HCT116 (cell line): Measurements from ENCODE around the gene ACVRL1. TPM values are rescaled to one million over a fixed set of nuclear protein-coding genes. Genes with fewer than 3 reads are reported as not detected.

Experiments used
- ATAC-seq: fragments of 200-7000 bp; cut with Tn5 transposase; 2 replicates; pipeline ENCODE4 v1.9.1; 2020; ENCODE audit warnings: mild to moderate bottlenecking, moderate library complexity
- BruUV-seq: library from RNA; stranded (reverse); fragments of 400-500 nt; replicated peaks from 2 replicates; lab custom pipeline; 2021; lab: Mats Ljungman, UMichigan
- CTCF ChIA-PET: fragments of 300-600 bp; sonication (Branson Sonifier 250); formaldehyde crosslinking; loops from one replicate; lab custom pipeline; 2021; ENCODE audit warnings: antibody characterized with exemption; lab: Charles Lee
- POLR2A ChIA-PET: fragments of 300-600, 350-600 bp; sonication (Branson Sonifier 250); formaldehyde crosslinking; loops from one replicate; lab custom pipeline; 2021; ENCODE audit warnings: antibody characterized with exemption; lab: Charles Lee
- RAD21 ChIA-PET, 2 experiments: fragments of 300-600 bp; sonication (Branson Sonifier 250); formaldehyde crosslinking; loops; one replicate each; lab custom pipeline; 2023; ENCODE audit warnings: low total read pairs in 2 of 2; ENCODE audit not compliant: uncharacterized antibody in 2 of 2, unreplicated experiment in 2 of 2, low non-redundant PET in 1 of 2; lab: Charles Lee
- DNase-seq: peaks from one replicate; pipeline ENCODE4 v3.0.0-alpha.2; 2010; ENCODE audit warnings: low read depth, low spot score
- H2AFZ ChIP-seq: fragments of 200-600 bp; shearing (Covaris generic), sonication (generic); 2 replicates; pipeline ENCODE4 v1.6.1; 2017; ENCODE audit warnings: low read depth, mixed run types, mixed read lengths, antibody characterized with exemption, low read length; ENCODE audit not compliant: poor library complexity, severe bottlenecking
- H3K27ac ChIP-seq: 2 replicates; pipeline ENCODE4 v1.5.1; 2012; ENCODE audit warnings: low read depth, low read length
- H3K27me3 ChIP-seq: fragments of 200-600 bp; sonication (generic); 2 replicates; pipeline ENCODE4 v1.6.1; 2016; ENCODE audit warnings: mixed run types, low read length, mixed read lengths; ENCODE audit not compliant: insufficient read depth
- H3K36me3 ChIP-seq, 2 experiments: fragments of 200-500 bp in 1 of 2; fragments of 200-600 bp in 1 of 2; sonication (Bioruptor generic) in 1 of 2; sonication (generic) in 1 of 2; 2 replicates each; pipeline versions ENCODE4 v1.5.1 to v1.6.1; 2014 to 2016; ENCODE audit warnings: low read length in 2 of 2, inconsistent platforms in 1 of 2, mixed read lengths in 1 of 2, mixed run types in 1 of 2; ENCODE audit not compliant: insufficient read depth in 2 of 2, control insufficient read depth in 1 of 2
- H3K4me1 ChIP-seq, 2 experiments: fragments of 200-600 bp in 1 of 2; sonication (generic) in 1 of 2; 2 replicates each; pipeline versions ENCODE4 v1.5.1 to v1.6.1; 2012 to 2017; ENCODE audit warnings: low read length in 2 of 2, inconsistent platforms in 1 of 2, mild to moderate bottlenecking in 1 of 2, mixed read lengths in 1 of 2, mixed run types in 1 of 2, moderate library complexity in 1 of 2; ENCODE audit not compliant: insufficient read depth in 2 of 2, control insufficient read depth in 1 of 2
- H3K4me2 ChIP-seq: fragments of 200-600 bp; sonication (generic); 2 replicates; pipeline ENCODE4 v1.6.1; 2017; ENCODE audit warnings: mixed run types, low read length, mixed read lengths
- H3K4me3 ChIP-seq, 2 experiments: fragments of 200-600 bp in 1 of 2; sonication (generic) in 1 of 2; replicated peaks in 1 of 2; 2 replicates each; pipeline ENCODE4 v1.5.1; 2011 to 2016; ENCODE audit warnings: low read length in 2 of 2, control low read depth in 1 of 2, low read depth in 1 of 2, mild to moderate bottlenecking in 1 of 2, mixed read lengths in 1 of 2, mixed run types in 1 of 2
- H3K79me2 ChIP-seq: fragments of 200-600 bp; sonication (generic); 2 replicates; pipeline ENCODE4 v1.6.1; 2017; ENCODE audit warnings: mild to moderate bottlenecking, mixed run types, low read length, moderate library complexity, mixed read lengths; ENCODE audit not compliant: insufficient read depth
- H3K9ac ChIP-seq: fragments of 200-600 bp; sonication (generic); 2 replicates; pipeline ENCODE4 v1.6.1; 2016; ENCODE audit warnings: low read length, mixed read lengths
- H3K9me2 ChIP-seq: fragments of 200-600 bp; sonication (generic), shearing (Covaris generic); 2 replicates; pipeline ENCODE4 v1.6.1; 2017; ENCODE audit warnings: mixed run types, mild to moderate bottlenecking, moderate library complexity; ENCODE audit not compliant: insufficient read depth
- H3K9me3 ChIP-seq, 2 experiments: fragments of 200-500 bp in 1 of 2; fragments of 200-600 bp in 1 of 2; sonication (Bioruptor generic) in 1 of 2; sonication (generic) in 1 of 2; 2 replicates each; pipeline ENCODE4 v1.6.1; 2014 to 2017; ENCODE audit warnings: low read length in 2 of 2, mixed read lengths in 2 of 2, inconsistent platforms in 1 of 2, low read depth in 1 of 2, mild to moderate bottlenecking in 1 of 2, mixed run types in 1 of 2, moderate library complexity in 1 of 2; ENCODE audit not compliant: control insufficient read depth in 1 of 2, insufficient read depth in 1 of 2
- H4K20me1 ChIP-seq: fragments of 200-600 bp; sonication (generic), shearing (Covaris generic); 2 replicates; pipeline ENCODE4 v1.6.1; 2017; ENCODE audit warnings: mixed run types, mild to moderate bottlenecking, moderate library complexity; ENCODE audit not compliant: insufficient read depth
- ATF3 ChIP-seq: IDR thresholded peaks from 2 replicates; pipeline ENCODE4 v1.6.1; 2012
- CBX3 ChIP-seq: IDR thresholded peaks from 2 replicates; pipeline ENCODE4 v1.6.1; 2012; ENCODE audit warnings: low read depth
- CEBPB ChIP-seq: IDR thresholded peaks from 2 replicates; pipeline ENCODE4 v1.6.1; 2012; ENCODE audit warnings: low read depth
- CTCF ChIP-seq, 3 experiments: fragments of 200-600 bp in 1 of 3; sonication (generic) in 1 of 3; IDR thresholded peaks in 2 of 3; conservative IDR thresholded peaks in 1 of 3; 2 replicates each; pipeline ENCODE4 v1.5.1; 2012 to 2017; ENCODE audit warnings: low read depth in 2 of 3, low read length in 2 of 3, antibody characterized with exemption in 1 of 3, borderline replicate concordance in 1 of 3, control low read depth in 1 of 3, mild to moderate bottlenecking in 1 of 3, mixed read lengths in 1 of 3, mixed run types in 1 of 3, moderate library complexity in 1 of 3; ENCODE audit not compliant: insufficient read depth in 1 of 3
- ELF1 ChIP-seq: IDR thresholded peaks from 2 replicates; pipeline ENCODE4 v1.6.1; 2012; ENCODE audit warnings: low read depth, borderline replicate concordance
- FOSL1 ChIP-seq: IDR thresholded peaks from 2 replicates; pipeline ENCODE4 v1.6.1; 2012; ENCODE audit warnings: low read depth
- POLR2A ChIP-seq: IDR thresholded peaks from 2 replicates; pipeline ENCODE4 v1.7.0; 2011; ENCODE audit warnings: borderline replicate concordance; ENCODE audit not compliant: insufficient read depth, insufficient read length; ENCODE audit errors: extremely low read depth
- REST ChIP-seq: IDR thresholded peaks from 2 replicates; pipeline ENCODE4 v1.6.1; 2012; ENCODE audit warnings: low read depth
- SRF ChIP-seq: IDR thresholded peaks from 2 replicates; pipeline ENCODE4 v1.6.1; 2012; ENCODE audit warnings: low read depth
- ZBTB33 ChIP-seq: IDR thresholded peaks from 2 replicates; pipeline ENCODE4 v1.6.1; 2011; ENCODE audit warnings: mild to moderate bottlenecking, low read length, moderate library complexity; ENCODE audit not compliant: insufficient replicate concordance; ENCODE audit errors: extremely low read depth
- ZNF274 ChIP-seq: fragments of 200-500 bp; sonication (Bioruptor generic); IDR thresholded peaks from 2 replicates; pipeline ENCODE4 v1.6.1; 2014; ENCODE audit warnings: mild to moderate bottlenecking, low read depth, low read length, inconsistent platforms
- intact Hi-C: fragments of 100-400 bp; cut with micrococcal nuclease; formaldehyde crosslinking; loops from 2 replicates; pipeline ENCODE4 v1.10.0; 2022
- total RNA-seq: library from RNA; stranded (reverse); gene quantifications from one replicate; pipeline ENCODE4 v1.2.1, GENCODE V29; 2021; ENCODE audit not compliant: unreplicated experiment

ACVRL1 gene
- total RNA-seq, 1 experiment from 2014 or later: 2.5 TPM

- no peak overlapping the region for H3K27ac ChIP-seq
- RAD21 ChIA-PET: interaction anchor here in 1 of 2 experiments (1.6 kb wide), 1 partner anchor 30 kb away, joined by 5 read pairs; no protein-coding TSS in a partner anchor
- ATAC-seq: no peak
- H3K4me1 ChIP-seq: peaks cover 0 to 12% of the 10 kb centered on the region in 2 experiments; a peak in 1 of 4 replicates
- H3K9ac ChIP-seq: no peak overlapping the region
- no peaks in the 10 kb centered on the region for H4K20me1 ChIP-seq
- H3K4me2 ChIP-seq: no peak overlapping the region
- POLR2A ChIA-PET: no interaction called here
- no peak overlapping the region for H2AFZ ChIP-seq
- H3K27me3 ChIP-seq: no peaks in the 10 kb centered on the region
- no peak overlapping the region for H3K4me3 ChIP-seq
- no TSS peak for BruUV-seq
- H3K9me2 ChIP-seq: no peaks in the 10 kb centered on the region
- H3K79me2 ChIP-seq: no peaks in the 10 kb centered on the region
- no peak for DNase-seq
- intact Hi-C loops: no loop called here
- CTCF ChIA-PET: interaction anchor here (1.0 to 2.9 kb wide), 2 partner anchors 12 to 27 kb away, joined by 4 to 9 read pairs; no protein-coding TSS in a partner anchor
- no peaks in the 10 kb centered on the region for H3K9me3 ChIP-seq
- no peaks in the 10 kb centered on the region for H3K36me3 ChIP-seq
- TF ChIP-seq ATF3 (no peak), POLR2A (no peak), CTCF (IDR thresholded peaks at IDR 0.05 in 2 of 3, conservative IDR thresholded peaks at IDR 0.05 in 1 of 3; ENCODE audit: borderline replicate concordance in 1 of 3, insufficient read depth in 1 of 3, low read depth in 2 of 3, low read length in 2 of 3) (no peak), ZBTB33 (no peak), CEBPB (no peak), SRF (no peak), ELF1 (no peak), ZNF274 (no peak), CBX3 (no peak), REST (no peak), FOSL1 (no peak)
Observed at GRCh38 chr12:51922146-51922545, 14.8 kb downstream of the ACVRL1 start.
